Choroid plexus epithelial cell (primary cell): ENCODE data around the gene ADAMTS14.

Source experiments
- DNase-seq: peaks from one replicate; pipeline ENCODE4 v3.0.0-alpha.2; 2010; ENCODE audit warnings: low read depth
- H3K4me3 ChIP-seq: 2 replicates; pipeline ENCODE4 v1.5.1; 2011; ENCODE audit warnings: low read depth, mild to moderate bottlenecking, control low read depth, low read length, moderate library complexity
- CTCF ChIP-seq: conservative IDR thresholded peaks from 2 replicates; pipeline ENCODE4 v1.5.1; 2011; ENCODE audit warnings: low read depth, mild to moderate bottlenecking, control low read depth, inconsistent platforms, low read length, moderate library complexity

ADAMTS14 gene

GRCh38 chr10:70747192-70747965, 75.1 kb downstream of the ADAMTS14 start:
- no peak for DNase-seq
- H3K4me3 ChIP-seq, result no peak overlapping the region
- no peak for TF ChIP-seq CTCF

- DNase-seq, result no peak
- no peak for TF ChIP-seq CTCF
- no peak overlapping the region for H3K4me3 ChIP-seq
Measured at GRCh38 chr10:70748305-70748704, 76.0 kb downstream of the ADAMTS14 start.

GRCh38 chr10:70748801-70749573, 76.7 kb downstream of the ADAMTS14 start:
- H3K4me3 ChIP-seq, result no peak overlapping the region
- TF ChIP-seq CTCF, result no peak
- no peak for DNase-seq

GRCh38 chr10:70749756-70750155, 77.5 kb downstream of the ADAMTS14 start:
- DNase-seq, result no peak
- H3K4me3 ChIP-seq, result no peak overlapping the region
- TF ChIP-seq CTCF, result no peak

GRCh38 chr10:70750156-70750703, 77.9 kb downstream of the ADAMTS14 start:
- no peak for DNase-seq
- no peak for TF ChIP-seq CTCF
- no peak overlapping the region for H3K4me3 ChIP-seq

- DNase-seq, result no peak
- no peak for TF ChIP-seq CTCF
- no peak overlapping the region for H3K4me3 ChIP-seq
Measured at GRCh38 chr10:70751356-70751755, 79.0 kb downstream of the ADAMTS14 start.
